Stimulated activated CD8-positive, alpha-beta memory T cell treated with anti-CD3 and anti-CD28 coated beads, Interleukin-12 subunit alpha, Interleukin-12 subunit beta, amount 100 ng/mL, for 24 hours (primary cell): ENCODE measurements around the gene CD151.
A peak's percentile ranks its signal among the peaks of the same experiment; 100 is the strongest.

ENCODE experiments used
- DNase-seq: peaks from one replicate; pipeline ENCODE4 v3.0.0-alpha.2; 2020; ENCODE audit errors: extremely low read depth

The CD151 gene

GRCh38 chr11:797296-798092 lies 35.3 kb upstream of the CD151 start:
- peak; percentile 61 for DNase-seq

- no peak for DNase-seq
Observed at GRCh38 chr11:798093-798713, 34.5 kb upstream of the CD151 start, which contains the start of gene SLC25A22. SLC25A22 (minus strand) TSS chr11:798281; CDS start chr11:795006, 3,275 bp downstream.

GRCh38 chr11:799641-800316 lies 33.0 kb upstream of the CD151 start:
- no peak for DNase-seq

- DNase-seq, result no peak
Observed at GRCh38 chr11:800473-800872, 32.3 kb upstream of the CD151 start.

GRCh38 chr11:801097-801780 lies 31.5 kb upstream of the CD151 start:
- DNase-seq, result no peak

DNA sequence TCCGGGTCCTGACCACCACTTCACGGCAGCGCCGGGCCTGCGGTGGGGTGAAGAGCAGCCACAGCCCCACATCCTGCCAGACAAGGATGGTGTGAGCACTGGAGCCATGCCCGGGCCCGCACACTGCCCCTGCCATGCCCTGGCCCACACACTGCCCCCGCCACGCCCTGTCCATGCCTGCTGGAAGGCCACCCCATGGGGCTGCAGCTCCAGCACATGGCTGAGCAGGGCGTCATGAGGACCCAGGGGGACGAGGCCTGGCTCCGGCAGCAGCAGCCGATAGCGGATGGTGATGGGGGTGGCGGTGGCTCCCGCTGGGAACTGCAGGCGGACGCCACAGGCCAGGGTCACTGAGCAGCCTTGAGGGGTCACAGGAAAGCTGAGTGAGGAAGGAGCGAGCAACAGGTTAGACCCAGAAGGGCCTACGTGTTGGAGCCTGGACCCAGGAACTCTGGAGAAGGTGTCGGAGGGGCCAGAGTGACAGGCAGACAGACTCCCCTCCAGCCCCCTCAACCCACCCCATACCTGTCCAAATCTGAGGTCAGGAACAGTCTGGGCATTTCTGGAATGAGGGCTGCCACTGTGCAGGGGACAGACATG lies 30.6 kb upstream of the CD151 start:
- no peak for DNase-seq

GRCh38 chr11:802693-803466 lies 29.9 kb upstream of the CD151 start:
- no peak for DNase-seq

GRCh38 chr11:803467-803742 lies 29.3 kb upstream of the CD151 start:
- DNase-seq, result no peak

DNA sequence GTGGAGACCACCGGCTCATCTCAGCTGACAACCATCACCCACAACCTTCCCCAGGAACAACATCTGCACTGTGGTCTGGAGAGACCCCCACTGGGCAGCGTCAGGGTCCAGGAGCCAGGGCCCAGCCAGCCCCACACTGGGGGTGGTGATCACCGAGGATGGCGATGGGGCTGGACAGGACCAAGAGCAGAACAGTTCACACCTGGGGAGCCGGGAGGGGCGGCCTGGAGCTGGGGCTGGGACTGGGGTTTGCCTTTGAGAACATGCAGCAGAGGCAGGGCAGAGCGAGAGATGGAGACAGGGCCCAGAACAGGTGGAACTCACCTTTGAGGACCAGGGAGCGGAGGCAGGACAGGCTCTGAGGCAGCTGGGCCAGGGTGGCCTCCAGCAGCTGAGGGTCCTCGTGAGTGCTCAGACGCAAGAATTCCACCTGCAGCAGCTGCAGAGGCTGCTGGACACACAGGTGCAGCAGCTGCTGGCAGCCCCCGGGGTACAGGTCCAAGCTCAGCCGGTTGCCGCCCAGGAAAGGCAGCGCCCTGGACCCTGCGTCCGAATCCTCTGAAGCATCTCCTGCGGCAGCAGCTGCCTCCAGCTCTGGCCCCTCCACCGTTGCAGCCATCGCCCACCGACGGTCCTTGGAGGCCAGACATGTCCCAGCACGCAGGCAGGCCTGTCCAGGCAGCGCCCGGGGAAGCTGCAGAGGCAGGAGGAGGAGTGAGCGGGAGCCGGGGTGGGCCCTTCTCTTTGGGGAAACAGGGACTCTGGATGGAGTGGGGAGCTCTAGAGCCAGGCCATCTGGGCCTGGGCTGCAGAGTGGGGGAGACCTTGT lies 28.8 kb upstream of the CD151 start:
- DNase-seq, result no peak

GRCh38 chr11:804599-804964 lies 28.2 kb upstream of the CD151 start:
- DNase-seq, result no peak

DNA sequence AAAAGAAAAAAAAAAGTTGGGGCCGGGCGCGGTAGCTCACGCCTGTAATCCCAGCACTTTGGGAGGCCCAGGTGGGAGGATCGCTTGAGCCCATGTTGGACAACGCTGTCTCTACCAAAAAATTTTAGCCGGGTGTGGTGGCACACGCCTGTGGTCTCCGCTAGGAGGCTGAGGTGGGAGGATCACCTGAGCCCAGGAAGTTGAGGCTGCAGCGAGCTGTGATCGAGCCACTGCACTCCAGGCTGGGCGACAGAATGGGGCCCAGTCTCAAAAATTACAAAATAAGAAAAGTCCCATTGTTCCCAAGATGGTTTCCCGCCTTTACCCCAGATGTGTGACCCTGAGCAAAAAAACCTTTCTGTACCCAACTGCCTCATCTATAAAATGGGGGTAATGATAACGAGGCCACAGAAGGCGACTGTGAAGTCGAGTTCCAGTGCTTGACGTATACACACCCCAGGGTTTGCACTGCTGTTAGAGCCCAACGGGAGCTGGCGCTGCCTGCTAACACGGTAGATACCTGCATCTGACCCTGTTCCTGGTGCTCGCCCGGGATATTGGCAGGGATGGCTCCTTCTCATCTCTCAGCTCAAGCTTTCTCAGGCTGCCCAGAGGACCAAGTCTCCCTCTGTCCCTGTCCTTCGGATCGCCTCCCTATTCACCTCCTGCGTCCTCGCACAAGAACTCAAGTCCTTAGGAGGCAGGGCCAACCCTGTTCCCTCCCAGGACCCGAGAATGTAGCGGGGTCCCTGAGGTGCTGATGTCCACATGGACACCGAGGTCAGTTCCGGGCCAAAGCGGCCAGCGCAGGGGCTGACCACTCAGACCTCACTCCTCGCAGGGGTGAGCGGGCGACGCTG lies 24.1 kb upstream of the CD151 start:
- DNase-seq, result no peak

DNA sequence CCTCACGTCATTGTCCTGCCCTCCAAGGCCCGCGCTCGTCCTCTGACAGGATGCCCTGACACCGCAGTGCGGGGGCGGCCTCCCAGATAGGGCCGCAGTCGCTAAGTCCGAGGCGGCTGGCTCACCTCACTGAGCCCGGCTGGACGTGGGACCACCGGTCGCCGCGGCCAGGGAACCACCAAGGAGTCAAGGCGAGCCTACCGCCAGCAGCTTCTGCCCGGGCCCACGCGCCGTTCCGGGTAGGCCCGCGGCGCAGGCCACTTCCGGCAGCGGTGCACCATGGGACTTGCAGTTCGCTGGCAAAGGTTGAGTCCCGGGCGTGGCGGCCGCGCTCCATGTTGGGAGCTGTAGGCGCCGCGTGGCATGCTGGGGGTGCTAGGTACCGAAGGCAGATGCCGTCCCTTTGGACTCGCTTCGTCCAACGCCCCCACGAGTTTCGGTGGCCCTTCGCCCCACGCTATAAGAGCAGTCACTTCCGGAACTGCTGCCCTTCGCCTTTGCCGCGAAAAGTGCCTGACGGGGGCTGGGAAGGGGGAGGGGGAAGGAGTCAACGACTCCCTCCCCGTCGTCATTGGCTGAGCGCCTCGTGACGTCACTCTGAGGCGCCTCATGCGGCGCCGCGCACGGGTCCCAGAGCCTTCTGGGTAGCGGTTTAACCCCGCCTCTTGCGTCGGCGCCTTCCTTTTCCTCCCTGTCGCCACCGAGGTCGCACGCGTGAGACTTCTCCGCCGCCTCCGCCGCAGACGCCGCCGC lies 23.3 kb upstream of the CD151 start, which contains the start of gene RPLP2:
RPLP2 (plus strand) TSS at position 681 of the 753 bp plus-strand sequence. CDS start 268 bp downstream, outside the sequence.
- DNase-seq, result peak; percentile 95

GRCh38 chr11:810040-810567 lies 22.6 kb upstream of the CD151 start:
- no peak for DNase-seq

GRCh38 chr11:811446-812245 lies 21.1 kb upstream of the CD151 start:
- no peak for DNase-seq

DNA sequence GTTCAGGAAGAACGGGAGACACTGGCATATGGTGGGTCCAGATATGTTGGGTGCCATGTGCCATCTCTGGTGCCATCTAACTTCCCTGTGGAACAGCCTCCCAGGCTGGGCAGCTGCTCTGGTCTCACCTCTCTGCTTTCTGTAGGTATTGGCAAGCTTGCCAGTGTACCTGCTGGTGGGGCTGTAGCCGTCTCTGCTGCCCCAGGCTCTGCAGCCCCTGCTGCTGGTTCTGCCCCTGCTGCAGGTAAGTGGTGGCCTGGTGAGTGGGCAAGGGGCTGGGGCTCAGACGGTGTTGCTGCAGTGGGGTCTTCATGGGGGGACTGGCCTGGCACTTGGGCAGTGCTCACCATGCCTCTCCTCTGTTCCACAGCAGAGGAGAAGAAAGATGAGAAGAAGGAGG lies 20.4 kb upstream of the CD151 start:
- no peak for DNase-seq

- no peak for DNase-seq
Observed at GRCh38 chr11:813072-813455, 19.7 kb upstream of the CD151 start.

GRCh38 chr11:813456-814096 lies 19.2 kb upstream of the CD151 start:
- no peak for DNase-seq
